ENCODE results near the gene CTAGE9. TPM values are rescaled to one million over a fixed set of nuclear protein-coding genes. Genes with fewer than 3 reads are reported as not detected.
"Not testable (repeated sequence)": the region's sequence is repeated elsewhere in the genome, so short reads cannot be mapped to it uniquely, and the experiment has no call there.

Gene CTAGE9
- total RNA-seq, 2 experiments from 2014 or later = not detected

GRCh38 chr6:131724114-131724513 lies 13.3 kb upstream of the CTAGE9 start:
- H3K27me3 Mint-ChIP-seq (ENCODE audit: low read depth) = peaks cover 2% of the 10 kb centered on the region
- DNase-seq = no peak
- H3K4me1 Mint-ChIP-seq (ENCODE audit: low read depth) = peaks cover 4% of the 10 kb centered on the region
- no peak overlapping the region for H3K4me3 Mint-ChIP-seq
- no peak overlapping the region for H3K27ac Mint-ChIP-seq
- no peaks in the 10 kb centered on the region for H3K9me3 Mint-ChIP-seq (ENCODE audit: insufficient read depth)
- CTCF ChIA-PET = no interaction called here
- H3K36me3 Mint-ChIP-seq (ENCODE audit: low read depth) = no peaks in the 10 kb centered on the region
- POLR2A ChIA-PET = no interaction called here
- no peak for ATAC-seq

DNA sequence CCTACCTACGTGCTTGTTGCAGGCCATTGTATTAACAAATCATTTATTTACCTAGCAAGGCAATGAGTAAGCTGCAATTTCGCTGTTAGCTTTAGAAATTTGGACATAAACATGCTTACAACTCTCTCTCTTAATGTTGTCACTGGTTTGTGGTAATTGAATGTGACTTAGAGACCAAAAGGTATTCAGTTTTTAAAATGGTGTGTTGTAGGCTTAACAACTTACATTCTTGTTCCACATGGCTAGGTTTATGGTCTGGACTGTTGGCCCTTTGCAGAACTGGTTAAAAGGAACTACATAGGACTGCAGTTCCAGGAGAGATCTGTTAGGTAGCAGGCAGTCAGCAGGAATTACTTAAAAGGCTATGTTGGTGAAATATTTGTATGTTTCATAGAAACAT lies 10.3 kb upstream of the CTAGE9 start:
- CTCF ChIA-PET = interaction anchor here (0.9 to 1.6 kb wide), 2 partner anchors 160 to 194 kb away, joined by 3 to 4 read pairs; no protein-coding TSS in a partner anchor
- no peak for ATAC-seq
- Mint-ChIP-seq H3K9me3 (ENCODE audit: insufficient read depth) (no peaks in the 10 kb centered on the region), H3K4me1 (ENCODE audit: low read depth) (peaks cover 4% of the 10 kb centered on the region), H3K4me3 (no peak overlapping the region), H3K27ac (no peak overlapping the region), H3K36me3 (ENCODE audit: low read depth) (no peaks in the 10 kb centered on the region), H3K27me3 (ENCODE audit: low read depth) (no peaks in the 10 kb centered on the region)
- no peak for DNase-seq
- POLR2A ChIA-PET = no interaction called here

DNA sequence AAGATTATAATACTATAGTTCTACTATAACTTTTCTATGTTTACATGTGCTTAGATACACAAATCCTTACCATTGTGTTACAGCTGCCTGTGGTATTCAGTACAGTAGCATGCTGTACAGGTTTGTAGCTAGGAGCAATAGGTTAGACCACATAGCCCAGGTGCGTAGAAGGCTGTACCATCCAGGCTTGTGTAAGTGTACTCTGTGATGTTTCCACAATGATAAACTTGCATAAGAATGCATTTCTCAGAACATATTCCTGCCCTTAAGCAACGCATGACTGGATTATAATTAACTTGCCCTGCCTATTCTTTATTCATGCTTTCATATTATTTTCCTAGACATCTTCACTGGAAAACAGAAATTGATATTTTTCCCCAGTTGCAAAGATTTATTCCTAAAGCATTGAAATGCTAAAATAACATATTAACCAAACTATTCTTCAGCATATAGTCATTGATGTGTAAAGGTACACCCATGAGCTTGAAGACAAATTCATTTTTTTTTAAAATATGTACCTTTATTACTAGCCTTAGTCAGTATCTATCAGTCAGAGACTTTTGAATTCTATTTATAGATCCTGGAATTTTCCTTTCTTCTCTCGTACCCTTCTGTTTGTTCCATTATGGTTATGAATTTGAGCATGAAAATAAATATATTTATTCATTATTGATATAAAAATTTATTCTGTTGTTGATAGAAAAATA lies 7.2 kb upstream of the CTAGE9 start:
- ChIA-PET CTCF (no interaction called here), POLR2A (interaction anchor here (0.6 kb wide), 1 partner anchor 518 kb away, joined by 3 read pairs; no protein-coding TSS in a partner anchor)
- ATAC-seq (no peak), DNase-seq (no peak)
- Mint-ChIP-seq H3K4me1 (ENCODE audit: low read depth) (no peaks in the 10 kb centered on the region), H3K9me3 (ENCODE audit: insufficient read depth) (no peaks in the 10 kb centered on the region), H3K4me3 (no peak overlapping the region), H3K27me3 (ENCODE audit: low read depth) (no peaks in the 10 kb centered on the region), H3K27ac (no peak overlapping the region), H3K36me3 (ENCODE audit: low read depth) (no peaks in the 10 kb centered on the region)

GRCh38 chr6:131715567-131715966 lies 4.8 kb upstream of the CTAGE9 start:
- DNase-seq; POLR2A ChIA-PET; H3K9me3 Mint-ChIP-seq (ENCODE audit: insufficient read depth); H3K36me3 Mint-ChIP-seq (ENCODE audit: low read depth); H3K27me3 Mint-ChIP-seq (ENCODE audit: low read depth); H3K4me1 Mint-ChIP-seq (ENCODE audit: low read depth); H3K27ac Mint-ChIP-seq; H3K4me3 Mint-ChIP-seq: not testable (repeated sequence)
- CTCF ChIA-PET = interaction anchor here (1.3 kb wide), 1 partner anchor 20 kb away, joined by 6 read pairs; no protein-coding TSS in a partner anchor
- peak; percentile 39 for ATAC-seq

- not testable (repeated sequence) for H3K36me3 Mint-ChIP-seq (ENCODE audit: low read depth)
Measured at GRCh38 chr6:131703905-131704304, 6.9 kb downstream of the CTAGE9 start.

DNA sequence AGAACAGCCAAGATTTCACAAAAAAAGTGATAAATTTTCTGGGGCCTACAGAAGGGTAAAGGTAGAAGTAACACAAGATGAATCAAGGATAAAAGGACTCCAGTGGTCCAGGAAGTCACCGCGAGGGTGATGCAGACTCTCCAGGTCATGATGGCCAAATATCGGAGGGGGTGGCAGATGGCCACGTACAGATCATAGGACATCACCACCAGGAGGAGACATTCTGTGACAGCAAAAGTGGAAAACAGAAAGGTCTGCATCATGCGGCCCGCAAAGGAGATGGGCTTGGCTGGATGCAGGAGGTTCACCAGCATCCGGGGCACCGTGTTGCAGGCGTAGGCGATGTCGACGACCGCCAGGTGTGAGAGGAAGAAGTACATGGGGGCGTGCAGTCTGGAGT lies 10.0 kb downstream of the CTAGE9 start:
- DNase-seq; H3K4me1 Mint-ChIP-seq (ENCODE audit: low read depth): not testable (repeated sequence)

More at GRCh38 chr6:131703905-131704304, 6.9 kb downstream of the CTAGE9 start:
- H3K4me3 Mint-ChIP-seq; ATAC-seq; H3K27me3 Mint-ChIP-seq (ENCODE audit: low read depth); DNase-seq; POLR2A ChIA-PET; CTCF ChIA-PET; H3K9me3 Mint-ChIP-seq (ENCODE audit: insufficient read depth); H3K4me1 Mint-ChIP-seq (ENCODE audit: low read depth); H3K27ac Mint-ChIP-seq: not testable (repeated sequence)

DNA sequence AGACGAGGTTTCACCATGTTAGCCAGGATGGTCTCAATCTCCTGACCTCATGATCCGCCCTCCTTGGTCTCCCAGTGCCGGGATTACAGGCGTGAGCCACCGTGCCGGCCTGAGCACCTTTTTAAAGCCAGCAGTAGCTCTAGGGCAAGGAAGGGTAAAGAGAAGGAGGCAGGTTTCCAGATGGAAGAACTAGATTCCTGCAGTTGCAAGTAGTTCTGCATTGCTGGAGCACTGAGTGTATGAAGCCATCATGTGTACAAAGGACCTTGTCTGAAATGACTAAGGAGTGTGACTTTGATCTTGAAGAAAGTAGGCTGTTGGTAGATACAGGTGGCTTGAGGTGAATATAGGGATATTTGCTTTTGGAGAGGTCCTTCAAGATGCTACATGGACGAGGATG lies 13.9 kb downstream of the CTAGE9 start:
- no peak for ATAC-seq
- Mint-ChIP-seq H3K36me3 (ENCODE audit: low read depth) (no peaks in the 10 kb centered on the region), H3K27me3 (ENCODE audit: low read depth) (no peaks in the 10 kb centered on the region), H3K4me3 (no peak overlapping the region), H3K9me3 (ENCODE audit: insufficient read depth) (no peaks in the 10 kb centered on the region), H3K4me1 (ENCODE audit: low read depth) (no peaks in the 10 kb centered on the region), H3K27ac (no peak overlapping the region)
- ChIA-PET CTCF (interaction anchor here (1.2 to 3.4 kb wide), 2 partner anchors 215 to 218 kb away, joined by 3 to 28 read pairs; no protein-coding TSS in a partner anchor), POLR2A (no interaction called here)
- DNase-seq = no peak

More for the DNA sequence above, 10.0 kb downstream of the CTAGE9 start:
- H3K27ac Mint-ChIP-seq; ATAC-seq; H3K9me3 Mint-ChIP-seq (ENCODE audit: insufficient read depth); POLR2A ChIA-PET; H3K27me3 Mint-ChIP-seq (ENCODE audit: low read depth); CTCF ChIA-PET; H3K4me3 Mint-ChIP-seq; H3K36me3 Mint-ChIP-seq (ENCODE audit: low read depth): not testable (repeated sequence)

DNA sequence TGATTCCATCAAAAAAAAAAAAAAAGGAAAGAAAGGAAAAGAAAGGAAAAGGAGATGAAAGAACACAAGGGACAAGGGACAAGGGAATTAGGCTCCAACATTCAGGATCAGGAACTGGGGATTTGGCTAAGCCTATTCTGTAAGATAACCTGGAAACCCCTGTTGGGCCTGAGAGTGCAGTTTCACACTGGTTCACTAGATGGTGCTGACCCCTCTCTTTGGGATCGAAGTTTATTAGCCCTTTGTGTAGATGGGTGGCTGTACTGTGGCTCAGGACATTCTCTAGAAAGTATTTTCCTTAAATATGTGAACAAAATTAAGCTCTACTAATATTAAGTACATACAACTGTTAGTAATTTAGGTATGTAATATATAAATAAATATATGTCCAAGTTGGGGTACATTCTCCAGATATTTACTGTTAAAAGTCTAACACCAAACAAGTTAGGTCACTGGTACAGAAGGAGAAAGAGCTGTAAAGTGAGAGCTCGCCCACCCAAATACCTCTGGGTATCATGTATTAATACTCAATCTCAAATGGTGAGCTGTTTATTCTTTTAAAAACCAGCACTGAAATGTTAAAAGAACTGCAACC lies 15.9 kb downstream of the CTAGE9 start:
- Mint-ChIP-seq H3K27me3 (ENCODE audit: low read depth) (no peaks in the 10 kb centered on the region), H3K9me3 (ENCODE audit: insufficient read depth) (no peaks in the 10 kb centered on the region), H3K4me3 (no peak overlapping the region), H3K27ac (no peak overlapping the region), H3K4me1 (ENCODE audit: low read depth) (no peaks in the 10 kb centered on the region), H3K36me3 (ENCODE audit: low read depth) (no peaks in the 10 kb centered on the region)
- ChIA-PET CTCF (interaction anchor here (0.6 to 3.4 kb wide), 26 partner anchors 9 to 328 kb away, joined by 3 to 28 read pairs (median 3); partner anchors contain the start of gene MED23), POLR2A (no interaction called here)
- ATAC-seq (peak; percentile 74), DNase-seq (peak; percentile 54)

- POLR2A ChIA-PET = no interaction called here
- DNase-seq (no peak), ATAC-seq (no peak)
- Mint-ChIP-seq H3K27ac (no peak overlapping the region), H3K4me1 (ENCODE audit: low read depth) (no peaks in the 10 kb centered on the region), H3K4me3 (no peak overlapping the region), H3K36me3 (ENCODE audit: low read depth) (no peaks in the 10 kb centered on the region), H3K27me3 (ENCODE audit: low read depth) (peaks cover 6% of the 10 kb centered on the region), H3K9me3 (ENCODE audit: insufficient read depth) (no peaks in the 10 kb centered on the region)
- CTCF ChIA-PET = interaction anchor here (1.0 kb wide), 1 partner anchor 217 kb away, joined by 3 read pairs; no protein-coding TSS in a partner anchor
Measured at GRCh38 chr6:131693384-131693783, 17.4 kb downstream of the CTAGE9 start.

DNA sequence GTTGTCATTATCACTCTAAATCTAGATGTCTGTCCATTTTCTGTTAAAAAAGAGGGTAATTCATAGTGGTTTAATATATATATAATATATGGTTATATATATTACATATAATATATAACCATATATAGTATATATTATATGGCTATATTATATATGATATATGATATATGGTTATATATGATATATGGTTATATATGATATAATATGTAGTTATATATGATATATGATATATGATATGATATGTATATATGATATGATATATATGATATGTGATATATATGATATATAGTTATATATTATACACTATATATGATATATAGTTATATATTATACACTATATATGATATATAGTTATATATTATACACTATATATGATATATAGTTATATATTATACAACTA lies 18.2 kb downstream of the CTAGE9 start:
- H3K4me1 Mint-ChIP-seq (ENCODE audit: low read depth) = peaks cover 3% of the 10 kb centered on the region
- CTCF ChIA-PET = no interaction called here
- no peak overlapping the region for H3K4me3 Mint-ChIP-seq
- no peaks in the 10 kb centered on the region for H3K36me3 Mint-ChIP-seq (ENCODE audit: low read depth)
- POLR2A ChIA-PET = no interaction called here
- peaks cover 6% of the 10 kb centered on the region for H3K27me3 Mint-ChIP-seq (ENCODE audit: low read depth)
- no peaks in the 10 kb centered on the region for H3K9me3 Mint-ChIP-seq (ENCODE audit: insufficient read depth)
- ATAC-seq = no peak
- DNase-seq = no peak
- H3K27ac Mint-ChIP-seq = no peak overlapping the region

- Mint-ChIP-seq H3K4me3 (no peak overlapping the region), H3K4me1 (ENCODE audit: low read depth) (peaks cover 5% of the 10 kb centered on the region), H3K9me3 (ENCODE audit: insufficient read depth) (no peaks in the 10 kb centered on the region), H3K27me3 (ENCODE audit: low read depth) (peaks cover 7% of the 10 kb centered on the region), H3K36me3 (ENCODE audit: low read depth) (no peaks in the 10 kb centered on the region), H3K27ac (no peak overlapping the region)
- DNase-seq (no peak), ATAC-seq (no peak)
- ChIA-PET CTCF (no interaction called here), POLR2A (no interaction called here)
Measured at GRCh38 chr6:131692031-131692430, 18.8 kb downstream of the CTAGE9 start.

DNA sequence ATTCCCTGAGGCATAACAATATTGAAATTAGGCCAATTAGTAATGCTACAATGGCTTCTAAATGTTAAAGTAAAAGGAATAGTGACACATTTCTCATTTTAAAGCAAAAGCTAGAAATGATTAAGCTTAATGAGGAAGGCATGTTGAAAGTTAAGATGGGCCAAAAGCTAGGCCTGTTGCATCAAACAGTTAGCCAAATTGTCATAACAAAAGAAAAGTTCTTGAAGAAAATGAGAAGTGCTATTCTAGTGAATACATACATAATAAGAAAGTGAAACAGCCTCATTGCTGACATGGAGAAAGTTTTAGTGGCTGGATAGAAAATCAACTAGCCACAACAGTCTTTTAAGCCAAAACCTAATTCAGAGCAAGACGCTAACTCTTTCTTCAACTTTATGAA lies 22.5 kb downstream of the CTAGE9 start:
- Mint-ChIP-seq H3K4me1 (ENCODE audit: low read depth) (peaks cover 15% of the 10 kb centered on the region), H3K4me3 (no peak overlapping the region), H3K9me3 (ENCODE audit: insufficient read depth) (no peaks in the 10 kb centered on the region), H3K27ac (no peak overlapping the region), H3K27me3 (ENCODE audit: low read depth) (peaks cover 12% of the 10 kb centered on the region), H3K36me3 (ENCODE audit: low read depth) (no peaks in the 10 kb centered on the region)
- CTCF ChIA-PET = interaction anchor here (1.2 to 1.7 kb wide), 3 partner anchors 61 to 227 kb away, joined by 3 to 5 read pairs (median 3); partner anchors contain the start of gene MED23
- ATAC-seq = no peak
- DNase-seq = no peak
- POLR2A ChIA-PET = no interaction called here
